ENCODE data around the gene BCAS3. TPM values are rescaled to one million over a fixed set of nuclear protein-coding genes. Genes with fewer than 3 reads are reported as not detected.

Gene BCAS3
- total RNA-seq, 2 experiments from 2014 or later: 13.4 to 14.5 TPM

DNA sequence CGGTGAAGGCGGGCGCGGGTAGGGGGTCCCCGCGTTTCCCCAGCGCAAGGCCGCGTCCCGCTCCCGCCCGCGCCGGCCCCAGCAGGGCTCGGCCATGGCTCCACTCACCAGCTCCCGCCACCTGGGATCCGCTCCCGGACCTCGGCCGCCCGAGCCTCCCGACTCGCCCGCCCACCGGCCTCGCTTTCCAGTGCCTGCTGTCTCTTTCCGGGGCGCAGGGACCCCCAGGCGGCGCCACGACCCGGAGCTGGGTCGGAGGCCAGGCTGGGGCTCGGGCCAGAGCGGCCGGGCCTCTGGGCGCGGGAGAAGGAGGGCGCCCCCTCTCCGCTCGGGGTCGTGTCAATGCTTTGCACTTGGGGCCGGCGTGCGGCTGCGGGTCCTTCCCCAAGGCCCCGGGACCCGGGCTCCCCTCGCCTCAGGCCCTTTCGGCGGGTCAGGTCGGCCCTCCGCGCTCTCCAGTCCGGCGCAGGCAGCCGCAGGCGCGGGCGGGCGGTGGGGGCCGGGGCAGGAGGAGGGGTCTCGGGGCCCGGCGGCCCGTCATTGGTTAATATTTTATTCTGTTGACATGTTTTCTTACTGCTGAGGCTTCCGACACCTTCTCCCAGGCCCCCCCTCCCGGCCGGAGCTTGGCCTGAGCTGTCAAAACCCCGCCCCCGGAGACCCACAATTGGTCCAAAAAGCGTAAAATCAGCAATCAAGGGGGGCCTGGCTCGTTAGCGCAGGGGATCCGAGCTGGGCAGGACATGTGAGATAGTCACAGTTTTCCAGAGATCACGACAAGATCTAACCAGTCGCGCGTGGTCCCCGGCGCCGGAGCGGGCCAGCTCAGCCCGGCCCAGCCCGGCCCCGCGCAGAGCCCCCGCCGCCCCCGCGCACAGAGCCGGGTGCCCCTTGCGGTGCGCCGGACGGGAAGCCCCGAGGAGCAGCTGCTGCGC is 721.7 kb downstream of the BCAS3 start, which contains the start of gene TBX2:
TSS of gene TBX2 (plus strand) at position 713 of the 935 bp plus-strand sequence. CDS start 334 bp downstream, outside the sequence.
- no peak for DNase-seq (ENCODE audit: low spot score)
- no peaks in the 10 kb centered on the region for H3K4me1 ChIP-seq (ENCODE audit: insufficient read depth, low read length, poor library complexity, severe bottlenecking)
- TF ChIP-seq EZH2phosphoT487 (IDR thresholded peaks at IDR 0.05; ENCODE audit: borderline replicate concordance, low read depth, low read length): no peak
- TF ChIP-seq, protein P1, sequence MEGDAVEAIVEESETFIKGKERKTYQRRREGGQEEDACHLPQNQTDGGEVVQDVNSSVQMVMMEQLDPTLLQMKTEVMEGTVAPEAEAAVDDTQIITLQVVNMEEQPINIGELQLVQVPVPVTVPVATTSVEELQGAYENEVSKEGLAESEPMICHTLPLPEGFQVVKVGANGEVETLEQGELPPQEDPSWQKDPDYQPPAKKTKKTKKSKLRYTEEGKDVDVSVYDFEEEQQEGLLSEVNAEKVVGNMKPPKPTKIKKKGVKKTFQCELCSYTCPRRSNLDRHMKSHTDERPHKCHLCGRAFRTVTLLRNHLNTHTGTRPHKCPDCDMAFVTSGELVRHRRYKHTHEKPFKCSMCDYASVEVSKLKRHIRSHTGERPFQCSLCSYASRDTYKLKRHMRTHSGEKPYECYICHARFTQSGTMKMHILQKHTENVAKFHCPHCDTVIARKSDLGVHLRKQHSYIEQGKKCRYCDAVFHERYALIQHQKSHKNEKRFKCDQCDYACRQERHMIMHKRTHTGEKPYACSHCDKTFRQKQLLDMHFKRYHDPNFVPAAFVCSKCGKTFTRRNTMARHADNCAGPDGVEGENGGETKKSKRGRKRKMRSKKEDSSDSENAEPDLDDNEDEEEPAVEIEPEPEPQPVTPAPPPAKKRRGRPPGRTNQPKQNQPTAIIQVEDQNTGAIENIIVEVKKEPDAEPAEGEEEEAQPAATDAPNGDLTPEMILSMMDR (conservative IDR thresholded peaks at IDR 0.05; ENCODE audit: low read length): no peak
- no TSS peak for BruUV-seq (replicated peaks)
- intact Hi-C loops (cut with micrococcal nuclease; ENCODE audit: unreplicated experiment): no loop called here
- no peaks in the 10 kb centered on the region for H3K79me2 ChIP-seq (ENCODE audit: insufficient read depth, low read depth, low read length)
- H3K36me3 ChIP-seq (ENCODE audit: insufficient read depth, low read length): no peaks in the 10 kb centered on the region
- H4K20me1 ChIP-seq (ENCODE audit: insufficient read depth, low read length): no peaks in the 10 kb centered on the region
- no peak within 1 kb of the TSS for H2AFZ ChIP-seq (ENCODE audit: low read length)
- no peaks in the 10 kb centered on the region for H3K9me3 ChIP-seq (ENCODE audit: low read length)
- H3K4me2 ChIP-seq (ENCODE audit: low read length): no peak within 1 kb of the TSS
- POLR2A ChIA-PET: no interaction called here
- H3K9me2 ChIP-seq (ENCODE audit: insufficient read depth, low read length): no peaks in the 10 kb centered on the region
- CTCF ChIA-PET (ENCODE audit: unreplicated experiment): no interaction called here
- no peak within 1 kb of the TSS for H3K27ac ChIP-seq (ENCODE audit: low read depth, low read length, poor library complexity, severe bottlenecking)
- no peak within 1 kb of the TSS for H3K4me3 ChIP-seq (ENCODE audit: low read depth, low read length, poor library complexity, severe bottlenecking)

DNA sequence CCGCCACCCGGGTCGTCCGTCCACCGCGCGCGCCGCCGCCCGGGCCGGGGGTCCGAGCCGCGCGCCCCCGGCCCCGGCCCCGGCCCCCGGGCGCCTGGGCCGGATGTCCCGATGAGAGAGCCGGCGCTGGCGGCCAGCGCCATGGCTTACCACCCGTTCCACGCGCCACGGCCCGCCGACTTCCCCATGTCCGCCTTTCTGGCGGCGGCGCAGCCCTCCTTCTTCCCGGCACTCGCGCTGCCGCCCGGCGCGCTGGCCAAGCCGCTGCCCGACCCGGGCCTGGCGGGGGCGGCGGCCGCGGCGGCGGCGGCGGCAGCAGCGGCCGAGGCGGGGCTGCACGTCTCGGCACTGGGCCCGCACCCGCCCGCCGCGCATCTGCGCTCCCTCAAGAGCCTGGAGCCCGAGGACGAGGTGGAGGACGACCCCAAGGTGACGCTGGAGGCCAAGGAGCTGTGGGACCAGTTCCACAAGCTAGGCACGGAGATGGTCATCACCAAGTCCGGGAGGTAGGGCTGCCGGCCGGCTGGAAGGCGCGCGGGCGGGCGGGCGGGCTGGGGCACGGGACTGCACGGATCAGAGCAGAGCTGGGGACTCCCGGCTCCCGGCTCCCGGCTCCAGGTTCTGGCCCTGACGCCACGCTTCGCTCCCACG is 722.5 kb downstream of the BCAS3 start:
- no peak overlapping the region for H2AFZ ChIP-seq (ENCODE audit: low read length)
- no TSS peak for BruUV-seq (replicated peaks)
- no peak overlapping the region for H3K4me3 ChIP-seq (ENCODE audit: low read depth, low read length, poor library complexity, severe bottlenecking)
- no peak overlapping the region for H3K4me2 ChIP-seq (ENCODE audit: low read length)
- ChIA-PET POLR2A (no interaction called here), CTCF (ENCODE audit: unreplicated experiment) (no interaction called here)
- H3K36me3 ChIP-seq (ENCODE audit: insufficient read depth, low read length): no peaks in the 10 kb centered on the region
- no peaks in the 10 kb centered on the region for H3K4me1 ChIP-seq (ENCODE audit: insufficient read depth, low read length, poor library complexity, severe bottlenecking)
- H3K79me2 ChIP-seq (ENCODE audit: insufficient read depth, low read depth, low read length): no peaks in the 10 kb centered on the region
- intact Hi-C loops (cut with micrococcal nuclease; ENCODE audit: unreplicated experiment): no loop called here
- no peaks in the 10 kb centered on the region for H4K20me1 ChIP-seq (ENCODE audit: insufficient read depth, low read length)
- TF ChIP-seq EZH2phosphoT487 (IDR thresholded peaks at IDR 0.05; ENCODE audit: borderline replicate concordance, low read depth, low read length): no peak
- TF ChIP-seq, protein P1 (conservative IDR thresholded peaks at IDR 0.05; ENCODE audit: low read length): no peak
- H3K9me2 ChIP-seq (ENCODE audit: insufficient read depth, low read length): no peaks in the 10 kb centered on the region
- no peaks in the 10 kb centered on the region for H3K9me3 ChIP-seq (ENCODE audit: low read length)
- no peak overlapping the region for H3K27ac ChIP-seq (ENCODE audit: low read depth, low read length, poor library complexity, severe bottlenecking)
- DNase-seq (ENCODE audit: low spot score): no peak
